Psoas muscle (tissue), 8 donors: ENCODE results near the gene COL9A3. TPM values are rescaled to one million over a fixed set of nuclear protein-coding genes. Genes with fewer than 3 reads are reported as not detected.
A peak's percentile ranks its signal among the peaks of the same experiment; 100 is the strongest.

Experiments used
- ATAC-seq, 4 donors: fragments of 200-7000 bp; cut with Tn5 transposase; one replicate each; pipeline ENCODE4 v1.9.1; 2020; ENCODE audit warnings: moderate library complexity in 3 of 4, mild to moderate bottlenecking in 2 of 4
- DNase-seq, 2 donors: peaks; one replicate each; pipeline ENCODE4 v3.0.0-alpha.2; 2020
- H3K27ac ChIP-seq: fragments of 200-600 bp; one replicate; pipeline ENCODE4 v1.8.0; 2022
- H3K27me3 ChIP-seq, 3 donors: fragments of 200-600 bp in 1 of 3; one replicate each; pipeline versions ENCODE4 v1.6.1 to v1.8.0; 2013 to 2022; ENCODE audit warnings: low read length in 2 of 3, mild to moderate bottlenecking in 2 of 3, moderate library complexity in 1 of 3; ENCODE audit not compliant: insufficient read depth in 3 of 3
- H3K36me3 ChIP-seq, 2 donors: fragments of 200-600 bp in 1 of 2; one replicate each; pipeline versions ENCODE4 v1.6.1 to v1.8.0; 2013 to 2022; ENCODE audit warnings: low read depth in 1 of 2, mild to moderate bottlenecking in 1 of 2, moderate library complexity in 1 of 2; ENCODE audit not compliant: insufficient read depth in 1 of 2
- H3K4me1 ChIP-seq: fragments of 200-600 bp; one replicate; pipeline ENCODE4 v1.8.0; 2022
- H3K4me3 ChIP-seq: fragments of 200-600 bp; one replicate; pipeline ENCODE4 v1.8.0; 2022; ENCODE audit warnings: mild to moderate bottlenecking
- H3K9me3 ChIP-seq: fragments of 200-600 bp; one replicate; pipeline ENCODE4 v1.8.0; 2022
- WGBS, 3 donors: extraction: QIAGEN DNeasy Blood & Tissue Kit; methylation state at CpG; one replicate each; pipeline versions ENCODE4 v1.1.6 to v1.1.7; 2013; 5-methylcytosine and 5-hydroxymethylcytosine counted together
- intact Hi-C, 2 donors: fragments of 100-400 bp; cut with DNase I; formaldehyde crosslinking; loops; one replicate each; pipeline versions ENCODE4 v1.11.0 to v1.14.2; 2022
- polyA plus RNA-seq, 3 donors: library from polyadenylated mRNA; stranded (reverse); fragments of 200-250 nt; gene quantifications; one replicate each; pipeline ENCODE4 v1.2.3, GENCODE V29; 2013
- total RNA-seq, 4 donors: library from RNA; stranded (reverse); fragmentation: NEBNext Ultra II Directional in 2 of 4; extraction: Animal tissue kit (Norgen Biotek cat#: 25700) in 2 of 4; gene quantifications; one replicate each; pipeline versions ENCODE4 v1.2.1 to v1.2.4, GENCODE V29; 2021 to 2023
- TF ChIP-seq, protein P1 (sequence below): fragments of 200-600 bp; IDR thresholded peaks from one replicate; pipeline ENCODE4 v1.8.0; 2022; ENCODE audit warnings: antibody characterized with exemption
- donor health status: healthy with polysubstance abuse.
- donor health status: DM: no; HTN: no; CAD: no; lungs with moderate emphysema.
- donor health status: Bipolar disorder and iron deficiency.
- donor health status: healthy.
- donor health status: DM: yes; HTN: yes; CAD: no.
- donor health status: DM: no; HTN: no; CAD: no.
- donor health status: DM: no; HTN: no; CAD: no.
- donor health status: DM: yes; HTN: yes; CAD: no.

Gene COL9A3
- total and polyA plus RNA-seq, 7 donors, result 0.27 to 0.86 (median 0.59) TPM; not detected in 1

DNA sequence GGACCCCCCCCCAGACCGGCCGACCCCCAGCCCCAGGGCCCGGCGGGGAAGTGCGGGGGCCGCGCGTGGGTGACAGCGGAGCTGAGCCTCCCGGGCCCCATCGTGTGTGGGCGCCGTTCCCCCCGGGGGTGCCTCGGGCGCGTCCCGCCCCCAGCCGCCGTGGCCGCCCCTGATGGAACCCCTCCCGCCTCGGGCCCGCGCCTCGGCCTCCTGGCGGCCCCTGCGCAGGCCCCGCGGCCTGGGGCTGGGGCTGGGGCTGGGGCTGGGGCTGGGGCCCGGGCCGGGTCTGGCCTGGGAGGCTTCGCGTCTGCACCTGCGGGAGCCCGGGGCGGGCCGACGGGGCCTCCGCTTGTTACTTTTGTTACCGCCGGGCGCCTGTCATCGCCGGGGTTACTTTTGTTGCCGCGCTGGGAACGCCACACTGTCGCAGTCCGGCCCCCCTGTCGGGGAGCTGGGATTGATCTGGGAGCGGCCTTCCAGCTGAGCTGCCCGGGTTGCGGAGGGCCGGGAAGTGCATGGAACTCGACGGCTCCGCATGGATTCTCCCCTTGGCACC is 11.6 kb upstream of the COL9A3 start:
- peak overlapping the region; percentile 68 for H3K27ac ChIP-seq
- peak in 2 of 4 donors; percentile 7 to 14 for ATAC-seq
- peaks cover 31% of the 10 kb centered on the region for H3K4me1 ChIP-seq
- 1 to 2% (median 1%) methylated on average over 23 to 58 of the region's 58 CpGs for WGBS, 3 donors
- TF ChIP-seq, protein P1, sequence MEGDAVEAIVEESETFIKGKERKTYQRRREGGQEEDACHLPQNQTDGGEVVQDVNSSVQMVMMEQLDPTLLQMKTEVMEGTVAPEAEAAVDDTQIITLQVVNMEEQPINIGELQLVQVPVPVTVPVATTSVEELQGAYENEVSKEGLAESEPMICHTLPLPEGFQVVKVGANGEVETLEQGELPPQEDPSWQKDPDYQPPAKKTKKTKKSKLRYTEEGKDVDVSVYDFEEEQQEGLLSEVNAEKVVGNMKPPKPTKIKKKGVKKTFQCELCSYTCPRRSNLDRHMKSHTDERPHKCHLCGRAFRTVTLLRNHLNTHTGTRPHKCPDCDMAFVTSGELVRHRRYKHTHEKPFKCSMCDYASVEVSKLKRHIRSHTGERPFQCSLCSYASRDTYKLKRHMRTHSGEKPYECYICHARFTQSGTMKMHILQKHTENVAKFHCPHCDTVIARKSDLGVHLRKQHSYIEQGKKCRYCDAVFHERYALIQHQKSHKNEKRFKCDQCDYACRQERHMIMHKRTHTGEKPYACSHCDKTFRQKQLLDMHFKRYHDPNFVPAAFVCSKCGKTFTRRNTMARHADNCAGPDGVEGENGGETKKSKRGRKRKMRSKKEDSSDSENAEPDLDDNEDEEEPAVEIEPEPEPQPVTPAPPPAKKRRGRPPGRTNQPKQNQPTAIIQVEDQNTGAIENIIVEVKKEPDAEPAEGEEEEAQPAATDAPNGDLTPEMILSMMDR, result no peak
- H3K9me3 ChIP-seq, result no peaks in the 10 kb centered on the region
- intact Hi-C loops, result loop anchor here in 1 of 2 donors (5.0 to 10.0 kb wide), 3 partner anchors 130 to 420 kb away; partner anchors contain the start of genes GID8 and RPS21
- peaks cover 2 to 38% of the 10 kb centered on the region in 2 donors for H3K36me3 ChIP-seq
- H3K4me3 ChIP-seq, result peak overlapping the region; percentile 84
- DNase-seq, result no peak
- H3K27me3 ChIP-seq, result no peaks in the 10 kb centered on the region

- DNase-seq, result peak; percentile 66 to 75
Measured at GRCh38 chr20:62805711-62806382, 11.0 kb upstream of the COL9A3 start.

GRCh38 chr20:62806383-62807050 is 10.3 kb upstream of the COL9A3 start:
- Histone ChIP-seq H3K36me3 (peaks cover 2 to 44% of the 10 kb centered on the region in 2 donors), H3K9me3 (no peaks in the 10 kb centered on the region), H3K27me3 (no peaks in the 10 kb centered on the region), H3K27ac (peak overlapping the region; percentile 68), H3K4me3 (peak overlapping the region; percentile 84), H3K4me1 (peaks cover 26% of the 10 kb centered on the region)
- 63 to 75% (median 65%) methylated on average over 11 of the region's 11 CpGs for WGBS, 3 donors
- intact Hi-C loops, result loop anchor here (2.0 to 10.0 kb wide), 4 partner anchors 128 to 422 kb away; partner anchors contain the start of genes GID8 (in 1 of the 2) and RPS21 (in 1 of the 2)
- DNase-seq, result no peak
- TF ChIP-seq, protein P1, result no peak
- no peak for ATAC-seq

More at GRCh38 chr20:62805711-62806382, 11.0 kb upstream of the COL9A3 start:
- WGBS, 3 donors, result 25 to 34% (median 31%) methylated on average over 20 to 25 of the region's 25 CpGs
- H3K36me3 ChIP-seq, result peaks cover 2 to 38% of the 10 kb centered on the region in 2 donors
- peak overlapping the region; percentile 68 for H3K27ac ChIP-seq
- TF ChIP-seq, protein P1, result no peak
- intact Hi-C loops, result loop anchor here (2.0 to 10.0 kb wide), 4 partner anchors 129 to 421 kb away; partner anchors contain the start of genes GID8 (in 1 of the 2) and RPS21 (in 1 of the 2)
- H3K4me1 ChIP-seq, result peaks cover 31% of the 10 kb centered on the region
- peak overlapping the region; percentile 84 for H3K4me3 ChIP-seq
- ATAC-seq, result peak; percentile 14 to 69 (median 49)
- H3K9me3 ChIP-seq, result no peaks in the 10 kb centered on the region
- no peaks in the 10 kb centered on the region for H3K27me3 ChIP-seq

DNA sequence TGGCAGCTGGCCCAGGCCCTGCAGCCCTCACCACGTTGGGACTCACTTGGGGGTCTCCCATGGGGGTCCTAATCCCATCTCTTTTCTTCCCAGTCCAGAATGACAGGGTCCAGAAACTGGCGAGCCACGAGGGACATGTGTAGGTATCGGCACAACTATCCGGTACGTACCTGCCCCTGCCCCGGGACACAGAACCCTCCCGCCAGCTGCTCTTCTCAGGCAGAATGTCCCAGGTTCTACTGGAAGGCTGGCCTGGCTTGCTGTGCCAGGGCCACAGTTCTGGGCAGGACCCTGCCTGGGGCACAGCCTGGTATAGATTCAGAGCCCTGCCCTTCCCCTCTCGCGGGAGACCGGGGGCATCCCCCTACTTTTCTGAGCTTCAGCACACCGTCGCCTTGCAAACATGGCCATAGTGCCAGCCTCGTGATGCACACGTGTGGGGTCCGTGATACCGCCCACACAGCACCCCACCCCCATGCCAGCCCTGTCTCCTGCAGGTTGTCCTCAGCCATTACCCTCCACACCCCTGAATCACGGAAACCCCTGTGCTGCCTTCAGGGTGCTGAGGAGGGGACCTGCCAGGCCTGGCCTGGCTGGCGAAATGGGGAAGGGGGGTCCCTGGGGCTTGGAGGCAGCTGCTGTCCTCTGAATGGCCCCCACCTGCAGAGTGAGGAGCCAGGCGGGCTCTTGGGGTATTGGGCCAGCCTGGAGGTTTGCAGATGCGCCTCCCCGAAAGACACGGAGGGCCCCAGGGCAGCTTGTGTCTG is 9.2 kb upstream of the COL9A3 start:
- Histone ChIP-seq H3K4me3 (no peak overlapping the region), H3K4me1 (peaks cover 17% of the 10 kb centered on the region), H3K36me3 (peaks cover 2 to 55% of the 10 kb centered on the region in 2 donors), H3K27ac (no peak overlapping the region), H3K9me3 (no peaks in the 10 kb centered on the region), H3K27me3 (no peaks in the 10 kb centered on the region)
- WGBS, 3 donors, result 86 to 93% (median 87%) methylated on average over 20 to 23 of the region's 23 CpGs
- DNase-seq (no peak), ATAC-seq (no peak)
- TF ChIP-seq, protein P1, result no peak
- intact Hi-C loops, result loop anchor here (2.0 to 10.0 kb wide), 4 partner anchors 127 to 423 kb away; partner anchors contain the start of genes GID8 (in 1 of the 2) and RPS21 (in 1 of the 2)
